GM21737 (cell line): ENCODE results near the gene SLIT3.

Source experiments
- ATAC-seq: cut with Tn5 transposase; IDR thresholded peaks from one replicate; pipeline ENCODE4 v1.9.1; 2021; ENCODE audit warnings: mild to moderate bottlenecking, moderate library complexity; ENCODE audit not compliant: unreplicated experiment

SLIT3 gene

GRCh38 chr5:169299663-169300467 is 1.1 kb downstream of the SLIT3 start:
- no peak for ATAC-seq

GRCh38 chr5:169299191-169299662 is 1.7 kb downstream of the SLIT3 start:
- ATAC-seq = no peak

GRCh38 chr5:169298193-169298592 is 2.7 kb downstream of the SLIT3 start:
- no peak for ATAC-seq

- no peak for ATAC-seq
Measured at GRCh38 chr5:169296419-169297143, 4.4 kb downstream of the SLIT3 start.

- ATAC-seq = no peak
Measured at GRCh38 chr5:169295306-169295705, 5.6 kb downstream of the SLIT3 start.

- ATAC-seq = no peak
Measured at GRCh38 chr5:169294621-169295020, 6.3 kb downstream of the SLIT3 start.

- ATAC-seq = no peak
Measured at GRCh38 chr5:169291877-169292276, 9.1 kb downstream of the SLIT3 start.

GRCh38 chr5:169290895-169291294 is 10.0 kb downstream of the SLIT3 start:
- no peak for ATAC-seq

GRCh38 chr5:169289520-169289919 is 11.4 kb downstream of the SLIT3 start:
- ATAC-seq = no peak

- no peak for ATAC-seq
Measured at GRCh38 chr5:169288066-169288930, 12.6 kb downstream of the SLIT3 start.

- ATAC-seq = no peak
Measured at GRCh38 chr5:169287529-169287928, 13.4 kb downstream of the SLIT3 start.

- no peak for ATAC-seq
Measured at GRCh38 chr5:169286572-169287300, 14.2 kb downstream of the SLIT3 start.

- ATAC-seq = no peak
Measured at GRCh38 chr5:169283887-169284286, 17.1 kb downstream of the SLIT3 start.

- ATAC-seq = no peak
Measured at GRCh38 chr5:169281625-169282024, 19.3 kb downstream of the SLIT3 start.

GRCh38 chr5:169280696-169281095 is 20.2 kb downstream of the SLIT3 start:
- ATAC-seq = no peak

- no peak for ATAC-seq
Measured at GRCh38 chr5:169280286-169280685, 20.7 kb downstream of the SLIT3 start.

- ATAC-seq = no peak
Measured at GRCh38 chr5:169279125-169279524, 21.8 kb downstream of the SLIT3 start.

- no peak for ATAC-seq
Measured at GRCh38 chr5:169273881-169274280, 27.1 kb downstream of the SLIT3 start.

- no peak for ATAC-seq
Measured at GRCh38 chr5:169273451-169273850, 27.5 kb downstream of the SLIT3 start.

- no peak for ATAC-seq
Measured at GRCh38 chr5:169272731-169273427, 28.1 kb downstream of the SLIT3 start.
